Measurements from ENCODE around the gene CCDC171. TPM values are rescaled to one million over a fixed set of nuclear protein-coding genes. Genes with fewer than 3 reads are reported as not detected.
A peak's percentile ranks its signal among the peaks of the same experiment; 100 is the strongest.
"Not testable (repeated sequence)": the region's sequence is repeated elsewhere in the genome, so short reads cannot be mapped to it uniquely, and the experiment has no call there.

Gene CCDC171
- total RNA-seq, 2 donors from 2014 or later: 4.3 to 6.4 TPM

GRCh38 chr9:15522130-15522755 lies 30.6 kb upstream of the CCDC171 start:
- TF ChIP-seq CTCF (IDR thresholded peaks at IDR 0.05): no peak
- H3K4me3 ChIP-seq: no peak overlapping the region
- DNase-seq (ENCODE audit: low spot score) (no peak), ATAC-seq (ENCODE audit: insufficient number of reproducible peaks, low FRiP score, low read depth) (no peak)
- no peaks in the 10 kb centered on the region for H3K27me3 ChIP-seq (replicated peaks; ENCODE audit: insufficient read depth)
- no peaks in the 10 kb centered on the region for H3K9me3 ChIP-seq
- H3K27ac ChIP-seq: no peak overlapping the region
- no peaks in the 10 kb centered on the region for H3K36me3 ChIP-seq
- H3K4me1 ChIP-seq (ENCODE audit: control insufficient read depth in 1 of 2, low read depth in 2 of 2): no peaks in the 10 kb centered on the region

- no peak for TF ChIP-seq CTCF (IDR thresholded peaks at IDR 0.05)
- H3K4me1 ChIP-seq (ENCODE audit: control insufficient read depth in 1 of 2, low read depth in 2 of 2): no peaks in the 10 kb centered on the region
- H3K27me3 ChIP-seq (replicated peaks; ENCODE audit: insufficient read depth): no peaks in the 10 kb centered on the region
- no peaks in the 10 kb centered on the region for H3K36me3 ChIP-seq
- no peak for ATAC-seq (ENCODE audit: insufficient number of reproducible peaks, low FRiP score, low read depth)
- no peaks in the 10 kb centered on the region for H3K9me3 ChIP-seq
- H3K4me3 ChIP-seq: peak overlapping the region; percentile 20
- H3K27ac ChIP-seq: no peak overlapping the region
- no peak for DNase-seq (ENCODE audit: low spot score)
Measured at GRCh38 chr9:15524845-15525455, 27.9 kb upstream of the CCDC171 start.

GRCh38 chr9:15525958-15526357 lies 26.9 kb upstream of the CCDC171 start:
- no peak for DNase-seq (ENCODE audit: low spot score)
- H3K27me3 ChIP-seq (replicated peaks; ENCODE audit: insufficient read depth): no peaks in the 10 kb centered on the region
- no peaks in the 10 kb centered on the region for H3K36me3 ChIP-seq
- no peak overlapping the region for H3K4me3 ChIP-seq
- TF ChIP-seq CTCF (IDR thresholded peaks at IDR 0.05): no peak
- no peak for ATAC-seq (ENCODE audit: insufficient number of reproducible peaks, low FRiP score, low read depth)
- no peaks in the 10 kb centered on the region for H3K9me3 ChIP-seq
- H3K27ac ChIP-seq: no peak overlapping the region
- no peaks in the 10 kb centered on the region for H3K4me1 ChIP-seq (ENCODE audit: control insufficient read depth in 1 of 2, low read depth in 2 of 2)

- not testable (repeated sequence) for DNase-seq (ENCODE audit: low spot score); H3K36me3 ChIP-seq; ATAC-seq (ENCODE audit: insufficient number of reproducible peaks, low FRiP score, low read depth); H3K27me3 ChIP-seq (replicated peaks; ENCODE audit: insufficient read depth); H3K9me3 ChIP-seq; H3K4me3 ChIP-seq; H3K4me1 ChIP-seq (ENCODE audit: control insufficient read depth in 1 of 2, low read depth in 2 of 2); H3K27ac ChIP-seq
Measured at GRCh38 chr9:15527035-15527434, 25.8 kb upstream of the CCDC171 start.

- no peaks in the 10 kb centered on the region for H3K4me1 ChIP-seq (ENCODE audit: control insufficient read depth in 1 of 2, low read depth in 2 of 2)
- ATAC-seq (ENCODE audit: insufficient number of reproducible peaks, low FRiP score, low read depth): no peak
- no peaks in the 10 kb centered on the region for H3K9me3 ChIP-seq
- no peak for TF ChIP-seq CTCF (IDR thresholded peaks at IDR 0.05)
- no peaks in the 10 kb centered on the region for H3K27me3 ChIP-seq (replicated peaks; ENCODE audit: insufficient read depth)
- no peak for DNase-seq (ENCODE audit: low spot score)
- H3K27ac ChIP-seq: no peak overlapping the region
- no peaks in the 10 kb centered on the region for H3K36me3 ChIP-seq
- H3K4me3 ChIP-seq: no peak overlapping the region
Measured at GRCh38 chr9:15529566-15530324, 23.1 kb upstream of the CCDC171 start.
